A204.1 (cell line): ENCODE measurements around the gene UGT1A4.

Experiments used
- FAIRE-seq: peaks from 2 replicates; lab custom pipeline; 2012; peaks lifted over from hg19 to GRCh38; lab: Jason Lieb, UNC

The UGT1A4 gene

GRCh38 chr2:233811732-233812131, 93.2 kb downstream of the UGT1A4 start:
- no peak for FAIRE-seq

- no peak for FAIRE-seq
These were observed 94.9 kb downstream of the UGT1A4 start for GRCh38 chr2:233813236-233814055.

- no peak for FAIRE-seq
These were observed 95.7 kb downstream of the UGT1A4 start for GRCh38 chr2:233814056-233814835.

- no peak for FAIRE-seq
These were observed 97.3 kb downstream of the UGT1A4 start for GRCh38 chr2:233815861-233816260.

GRCh38 chr2:233816334-233816733, 97.8 kb downstream of the UGT1A4 start:
- no peak for FAIRE-seq

GRCh38 chr2:233816771-233817170, 98.2 kb downstream of the UGT1A4 start:
- FAIRE-seq = no peak

GRCh38 chr2:233817361-233817911, 98.9 kb downstream of the UGT1A4 start:
- no peak for FAIRE-seq

- no peak for FAIRE-seq
These were observed 99.6 kb downstream of the UGT1A4 start for GRCh38 chr2:233817995-233818638.

- FAIRE-seq = no peak
These were observed 100.4 kb downstream of the UGT1A4 start for GRCh38 chr2:233818639-233819621.

GRCh38 chr2:233819884-233820773, 101.6 kb downstream of the UGT1A4 start:
- no peak for FAIRE-seq

- FAIRE-seq = no peak
These were observed 102.2 kb downstream of the UGT1A4 start for GRCh38 chr2:233820774-233821105.

GRCh38 chr2:233821196-233821595, 102.7 kb downstream of the UGT1A4 start:
- FAIRE-seq = no peak

GRCh38 chr2:233821709-233822100, 103.2 kb downstream of the UGT1A4 start:
- FAIRE-seq = no peak

GRCh38 chr2:233822101-233822771, 103.7 kb downstream of the UGT1A4 start:
- FAIRE-seq = no peak
